Mucosa of descending colon (tissue), 3 donors: ENCODE data around the gene DYNLL1. TPM values are rescaled to one million over a fixed set of nuclear protein-coding genes. Genes with fewer than 3 reads are reported as not detected.
A peak's percentile ranks its signal among the peaks of the same experiment; 100 is the strongest.

Source experiments
- ATAC-seq: fragments of 200-7000 bp; cut with Tn5 transposase; one replicate; pipeline ENCODE4 v1.9.1; 2020; ENCODE audit warnings: mild to moderate bottlenecking, moderate library complexity
- DNase-seq, 3 donors: peaks; one replicate each; pipeline ENCODE4 v3.0.0-alpha.2; 2020
- H3K36me3 ChIP-seq: fragments of 200-600 bp; one replicate; pipeline ENCODE4 v1.8.0; 2021; ENCODE audit warnings: low read depth, mild to moderate bottlenecking
- H3K4me1 ChIP-seq: fragments of 200-600 bp; one replicate; pipeline ENCODE4 v1.8.0; 2021; ENCODE audit warnings: low read depth, mild to moderate bottlenecking
- H3K4me3 ChIP-seq: fragments of 200-600 bp; one replicate; pipeline ENCODE4 v1.8.0; 2021; ENCODE audit warnings: mild to moderate bottlenecking
- H3K9me3 ChIP-seq: fragments of 200-600 bp; one replicate; pipeline ENCODE4 v1.8.0; 2021; ENCODE audit warnings: mild to moderate bottlenecking
- intact Hi-C, 2 donors: fragments of 100-400 bp; cut with DNase I in 1 of 2; cut with micrococcal nuclease in 1 of 2; formaldehyde crosslinking; loops; one replicate each; pipeline versions ENCODE4 v1.11.0 to v1.11.1; 2022; cut with DNase I, micrococcal nuclease
- total RNA-seq, 3 donors: library from RNA; stranded (reverse); fragmentation: NEBNext Ultra II Directional in 2 of 3; extraction: Animal tissue kit (Norgen Biotek cat#: 25700) in 2 of 3; gene quantifications; one replicate each; pipeline versions ENCODE4 v1.2.1 to v1.2.4, GENCODE V29; 2021 to 2023
- TF ChIP-seq, protein P1 (sequence below): fragments of 200-600 bp; IDR thresholded peaks from one replicate; pipeline ENCODE4 v1.8.0; 2022; ENCODE audit warnings: antibody characterized with exemption, mild to moderate bottlenecking
- donor health status: DM: no; HTN: no; CAD: no; lungs with moderate emphysema.
- donor health status: DM: no; HTN: no; CAD: no.
- donor health status: DM: no; HTN: yes; CAD: no.

DYNLL1 gene
- total RNA-seq, 3 donors from 2014 or later, result 309 to 343 (median 309) TPM

DNA sequence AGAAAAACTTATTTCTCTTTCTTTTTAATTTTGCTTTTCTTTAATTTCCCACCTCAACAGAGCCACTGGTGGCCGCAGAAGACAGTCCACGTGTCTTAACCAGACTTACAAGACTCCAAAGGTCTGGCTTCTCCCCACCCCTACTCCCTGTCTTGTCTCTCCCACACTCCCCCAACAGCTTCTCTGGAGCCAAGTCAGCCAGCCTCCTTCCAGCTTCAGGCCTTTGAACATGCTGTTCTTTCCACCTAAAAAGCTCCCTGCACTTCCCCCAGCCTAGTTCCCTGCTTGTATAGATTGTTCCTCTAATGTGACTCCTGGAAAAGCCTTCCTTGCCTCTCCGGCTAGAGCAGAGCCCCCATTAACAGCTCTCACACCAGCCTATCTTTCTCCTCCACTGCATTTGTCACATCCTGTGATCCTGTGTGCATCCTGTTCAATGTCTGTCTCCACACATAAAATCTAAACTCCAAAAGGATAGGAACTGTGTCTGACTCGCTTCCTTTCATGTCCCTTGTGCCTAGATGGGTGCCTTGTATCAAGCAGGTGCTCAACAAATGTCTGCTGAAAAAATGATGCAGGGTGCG is 7.8 kb upstream of the DYNLL1 start:
- no peak for ATAC-seq
- intact Hi-C loops, result no loop called here
- TF ChIP-seq, protein P1, sequence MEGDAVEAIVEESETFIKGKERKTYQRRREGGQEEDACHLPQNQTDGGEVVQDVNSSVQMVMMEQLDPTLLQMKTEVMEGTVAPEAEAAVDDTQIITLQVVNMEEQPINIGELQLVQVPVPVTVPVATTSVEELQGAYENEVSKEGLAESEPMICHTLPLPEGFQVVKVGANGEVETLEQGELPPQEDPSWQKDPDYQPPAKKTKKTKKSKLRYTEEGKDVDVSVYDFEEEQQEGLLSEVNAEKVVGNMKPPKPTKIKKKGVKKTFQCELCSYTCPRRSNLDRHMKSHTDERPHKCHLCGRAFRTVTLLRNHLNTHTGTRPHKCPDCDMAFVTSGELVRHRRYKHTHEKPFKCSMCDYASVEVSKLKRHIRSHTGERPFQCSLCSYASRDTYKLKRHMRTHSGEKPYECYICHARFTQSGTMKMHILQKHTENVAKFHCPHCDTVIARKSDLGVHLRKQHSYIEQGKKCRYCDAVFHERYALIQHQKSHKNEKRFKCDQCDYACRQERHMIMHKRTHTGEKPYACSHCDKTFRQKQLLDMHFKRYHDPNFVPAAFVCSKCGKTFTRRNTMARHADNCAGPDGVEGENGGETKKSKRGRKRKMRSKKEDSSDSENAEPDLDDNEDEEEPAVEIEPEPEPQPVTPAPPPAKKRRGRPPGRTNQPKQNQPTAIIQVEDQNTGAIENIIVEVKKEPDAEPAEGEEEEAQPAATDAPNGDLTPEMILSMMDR, result no peak

GRCh38 chr12:120489018-120489417 is 6.9 kb upstream of the DYNLL1 start:
- intact Hi-C loops, result no loop called here
- Histone ChIP-seq H3K36me3 (no peaks in the 10 kb centered on the region), H3K4me3 (no peak overlapping the region), H3K4me1 (no peaks in the 10 kb centered on the region), H3K9me3 (no peaks in the 10 kb centered on the region)
- TF ChIP-seq, protein P1, result no peak
- ATAC-seq (peak; percentile 89), DNase-seq (peak in 1 of 3 donors; percentile 45)

More for the DNA sequence above, 7.8 kb upstream of the DYNLL1 start:
- DNase-seq, result no peak
- no peak overlapping the region for H3K4me3 ChIP-seq
- no peaks in the 10 kb centered on the region for H3K36me3 ChIP-seq
- H3K9me3 ChIP-seq, result no peaks in the 10 kb centered on the region
- H3K4me1 ChIP-seq, result no peaks in the 10 kb centered on the region

GRCh38 chr12:120490325-120490724 is 5.6 kb upstream of the DYNLL1 start:
- intact Hi-C loops, result no loop called here
- H3K4me3 ChIP-seq, result no peak overlapping the region
- no peaks in the 10 kb centered on the region for H3K4me1 ChIP-seq
- no peaks in the 10 kb centered on the region for H3K9me3 ChIP-seq
- ATAC-seq, result no peak
- TF ChIP-seq, protein P1, result no peak
- H3K36me3 ChIP-seq, result no peaks in the 10 kb centered on the region
- DNase-seq, result no peak

- no peaks in the 10 kb centered on the region for H3K4me1 ChIP-seq
- TF ChIP-seq, protein P1, result no peak
- H3K4me3 ChIP-seq, result no peak overlapping the region
- H3K36me3 ChIP-seq, result no peaks in the 10 kb centered on the region
- DNase-seq (no peak), ATAC-seq (no peak)
- no peaks in the 10 kb centered on the region for H3K9me3 ChIP-seq
- intact Hi-C loops, result no loop called here
These were observed 4.9 kb upstream of the DYNLL1 start for GRCh38 chr12:120490833-120491512.

- Histone ChIP-seq H3K4me3 (peak overlapping the region; percentile 92), H3K9me3 (no peaks in the 10 kb centered on the region), H3K4me1 (peaks cover 10% of the 10 kb centered on the region), H3K36me3 (no peaks in the 10 kb centered on the region)
- DNase-seq, result peak in 1 of 3 donors; percentile 14
- intact Hi-C loops, result loop anchor here in 1 of 2 donors (5.0 kb wide), 1 partner anchor 42 kb away; no protein-coding TSS in a partner anchor
- ATAC-seq, result peak; percentile 9
- TF ChIP-seq, protein P1, result no peak
These were observed 655 bp upstream of the DYNLL1 start for GRCh38 chr12:120495186-120495730.
